Left renal cortex interstitium (tissue), 4 donors: ENCODE measurements around the gene TAF11L14. TPM values are rescaled to one million over a fixed set of nuclear protein-coding genes. Genes with fewer than 3 reads are reported as not detected.

Source experiments
- DNase-seq, 4 donors: peaks; one replicate each; pipeline ENCODE4 v3.0.0-alpha.2; 2013; ENCODE audit warnings: low read depth in 4 of 4, low spot score in 2 of 4, missing footprints in 1 of 4
- polyA plus RNA-seq, 4 donors: library from polyadenylated mRNA; unstranded; fragments of 120-200 nt; gene quantifications; one replicate each; pipeline ENCODE4 v1.2.1, GENCODE V29; 2013; ENCODE audit not compliant: insufficient read length in 4 of 4

TAF11L14 gene
- polyA plus RNA-seq, 4 donors: not detected

DNA sequence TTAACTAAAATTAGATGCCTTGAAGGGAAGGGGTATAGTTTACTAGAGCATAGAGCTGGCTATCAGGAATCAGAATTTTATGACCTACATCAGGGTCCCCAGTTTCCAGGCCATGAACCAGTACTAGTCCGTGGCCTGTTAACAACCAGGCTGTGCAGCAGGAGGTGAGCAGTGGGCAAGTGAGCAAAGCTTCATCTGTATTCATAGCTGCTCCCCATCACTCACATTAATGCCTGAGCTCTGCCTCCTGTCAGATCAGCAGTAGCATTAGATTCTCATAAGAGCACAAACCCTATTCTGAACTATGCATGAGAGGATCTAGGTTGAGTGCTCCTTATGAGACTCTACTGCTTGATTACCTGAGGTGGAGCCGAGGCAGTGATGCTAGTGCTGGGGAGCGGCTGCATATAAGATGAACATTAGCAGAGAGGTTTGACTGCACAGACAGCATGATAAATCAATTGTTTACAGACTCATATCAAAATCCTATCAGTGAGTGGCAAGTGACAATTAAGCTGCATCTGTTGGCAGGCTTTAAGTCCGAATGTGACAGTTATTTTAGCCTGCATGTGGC is 44.6 kb downstream of the TAF11L14 start:
- no peak for DNase-seq

DNA sequence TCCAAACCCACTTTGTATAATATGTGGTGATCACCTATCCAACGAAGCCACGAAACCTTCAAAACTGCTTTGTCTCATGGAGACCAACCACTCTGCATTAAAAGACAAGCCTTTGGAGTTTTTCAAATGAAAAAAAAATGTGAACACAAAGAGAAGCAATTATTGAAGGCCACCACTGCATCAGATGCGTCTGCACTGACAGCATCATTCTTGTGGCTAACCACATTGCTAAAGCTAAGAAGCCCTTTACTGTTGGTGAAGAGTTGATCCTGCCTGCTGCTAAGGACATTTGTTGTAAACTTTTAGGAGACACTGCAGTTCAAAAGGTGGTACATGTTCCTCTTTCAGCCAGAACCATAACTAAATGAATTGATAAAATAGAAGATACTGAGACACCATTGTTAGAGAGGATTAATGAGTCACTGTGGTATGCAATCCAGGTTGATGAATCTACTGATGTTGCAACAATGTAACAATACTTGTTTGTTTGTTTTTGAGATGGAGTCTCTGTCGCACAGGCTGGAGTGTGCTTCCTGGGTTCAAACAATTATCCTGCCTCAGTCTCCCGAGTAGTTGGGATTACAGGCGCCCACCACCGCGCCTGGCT is 45.4 kb downstream of the TAF11L14 start:
- no peak for DNase-seq

DNA sequence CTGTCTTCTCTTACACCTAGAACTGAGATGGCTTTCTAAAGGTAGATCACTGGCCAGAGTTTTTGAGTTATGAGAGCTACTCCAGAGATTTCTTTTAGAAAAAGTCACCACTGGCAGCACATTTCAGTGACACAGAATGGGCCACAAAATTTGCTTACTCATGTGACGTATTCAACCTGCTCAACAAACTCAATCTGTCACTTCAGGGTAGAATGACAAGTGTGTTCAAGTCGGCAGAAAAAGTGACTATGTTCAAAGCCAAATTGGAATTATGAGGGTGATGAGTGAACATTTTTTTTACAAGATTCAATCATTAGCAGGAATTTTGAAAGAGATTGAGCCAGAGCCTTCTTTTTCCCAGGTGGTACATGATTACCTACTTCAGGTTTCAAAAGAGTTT is 46.5 kb downstream of the TAF11L14 start:
- DNase-seq: no peak

Other genes with a start within 250 kb of the TAF11L14 start
- not detected for gene TAF11L2, start 136.2 kb upstream of the TAF11L14 start, polyA plus RNA-seq
- gene TAF11L3, start 116.1 kb upstream of the TAF11L14 start, polyA plus RNA-seq: not detected
- not detected for gene TAF11L4, start 112.7 kb upstream of the TAF11L14 start, polyA plus RNA-seq
- gene TAF11L5, start 109.2 kb upstream of the TAF11L14 start, polyA plus RNA-seq: not detected
- not detected for gene TAF11L6, start 105.8 kb upstream of the TAF11L14 start, polyA plus RNA-seq
- gene TAF11L7, start 48.7 kb upstream of the TAF11L14 start, polyA plus RNA-seq: not detected
- gene TAF11L8, start 43.5 kb upstream of the TAF11L14 start, polyA plus RNA-seq: not detected
- not detected for gene TAF11L9, start 40.1 kb upstream of the TAF11L14 start, polyA plus RNA-seq
- gene TAF11L10, start 36.6 kb upstream of the TAF11L14 start, polyA plus RNA-seq: not detected
- gene TAF11L11, start 30.3 kb upstream of the TAF11L14 start, polyA plus RNA-seq: not detected
- gene TAF11L12, start 24.1 kb upstream of the TAF11L14 start, polyA plus RNA-seq: not detected
- not detected for gene TAF11L13, start 2.4 kb upstream of the TAF11L14 start, polyA plus RNA-seq